Kidney epithelial cell (primary cell): ENCODE measurements around the gene VILL. TPM values are rescaled to one million over a fixed set of nuclear protein-coding genes. Genes with fewer than 3 reads are reported as not detected.

ENCODE experiments used
- DNase-seq: peaks from one replicate; pipeline ENCODE4 v3.0.0-alpha.2; 2010; ENCODE audit warnings: low read depth
- H3K27me3 ChIP-seq: 2 replicates; pipeline ENCODE4 v1.6.0; 2011; ENCODE audit warnings: low read length; ENCODE audit not compliant: control insufficient read depth, insufficient read depth
- H3K36me3 ChIP-seq: 2 replicates; pipeline ENCODE4 v1.5.1; 2011; ENCODE audit warnings: low read length; ENCODE audit not compliant: control insufficient read depth, insufficient read depth
- H3K4me3 ChIP-seq: 2 replicates; pipeline ENCODE4 v1.5.1; 2011; ENCODE audit warnings: low read depth, mild to moderate bottlenecking, control low read depth, low read length
- total RNA-seq: library from RNA; depleted of rRNA; stranded (reverse); fragments of >200 nt; gene quantifications from 2 replicates; pipeline ENCODE4 v1.2.3, GENCODE V29; 2015
- TF ChIP-seq, protein P1 (sequence below): IDR thresholded peaks from 2 replicates; pipeline ENCODE4 v1.5.1; 2011; ENCODE audit warnings: mild to moderate bottlenecking, moderate library complexity, low read length, control low read depth, inconsistent platforms; ENCODE audit not compliant: insufficient read depth, poor library complexity, severe bottlenecking

VILL gene
- total RNA-seq, 1 donor from 2014 or later = 7.8 TPM

GRCh38 chr3:38026856-38027255 lies 36.3 kb downstream of the VILL start:
- Histone ChIP-seq H3K36me3 (no peaks in the 10 kb centered on the region), H3K4me3 (no peak overlapping the region), H3K27me3 (no peaks in the 10 kb centered on the region)
- TF ChIP-seq, protein P1, sequence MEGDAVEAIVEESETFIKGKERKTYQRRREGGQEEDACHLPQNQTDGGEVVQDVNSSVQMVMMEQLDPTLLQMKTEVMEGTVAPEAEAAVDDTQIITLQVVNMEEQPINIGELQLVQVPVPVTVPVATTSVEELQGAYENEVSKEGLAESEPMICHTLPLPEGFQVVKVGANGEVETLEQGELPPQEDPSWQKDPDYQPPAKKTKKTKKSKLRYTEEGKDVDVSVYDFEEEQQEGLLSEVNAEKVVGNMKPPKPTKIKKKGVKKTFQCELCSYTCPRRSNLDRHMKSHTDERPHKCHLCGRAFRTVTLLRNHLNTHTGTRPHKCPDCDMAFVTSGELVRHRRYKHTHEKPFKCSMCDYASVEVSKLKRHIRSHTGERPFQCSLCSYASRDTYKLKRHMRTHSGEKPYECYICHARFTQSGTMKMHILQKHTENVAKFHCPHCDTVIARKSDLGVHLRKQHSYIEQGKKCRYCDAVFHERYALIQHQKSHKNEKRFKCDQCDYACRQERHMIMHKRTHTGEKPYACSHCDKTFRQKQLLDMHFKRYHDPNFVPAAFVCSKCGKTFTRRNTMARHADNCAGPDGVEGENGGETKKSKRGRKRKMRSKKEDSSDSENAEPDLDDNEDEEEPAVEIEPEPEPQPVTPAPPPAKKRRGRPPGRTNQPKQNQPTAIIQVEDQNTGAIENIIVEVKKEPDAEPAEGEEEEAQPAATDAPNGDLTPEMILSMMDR = no peak
- DNase-seq = no peak

DNA sequence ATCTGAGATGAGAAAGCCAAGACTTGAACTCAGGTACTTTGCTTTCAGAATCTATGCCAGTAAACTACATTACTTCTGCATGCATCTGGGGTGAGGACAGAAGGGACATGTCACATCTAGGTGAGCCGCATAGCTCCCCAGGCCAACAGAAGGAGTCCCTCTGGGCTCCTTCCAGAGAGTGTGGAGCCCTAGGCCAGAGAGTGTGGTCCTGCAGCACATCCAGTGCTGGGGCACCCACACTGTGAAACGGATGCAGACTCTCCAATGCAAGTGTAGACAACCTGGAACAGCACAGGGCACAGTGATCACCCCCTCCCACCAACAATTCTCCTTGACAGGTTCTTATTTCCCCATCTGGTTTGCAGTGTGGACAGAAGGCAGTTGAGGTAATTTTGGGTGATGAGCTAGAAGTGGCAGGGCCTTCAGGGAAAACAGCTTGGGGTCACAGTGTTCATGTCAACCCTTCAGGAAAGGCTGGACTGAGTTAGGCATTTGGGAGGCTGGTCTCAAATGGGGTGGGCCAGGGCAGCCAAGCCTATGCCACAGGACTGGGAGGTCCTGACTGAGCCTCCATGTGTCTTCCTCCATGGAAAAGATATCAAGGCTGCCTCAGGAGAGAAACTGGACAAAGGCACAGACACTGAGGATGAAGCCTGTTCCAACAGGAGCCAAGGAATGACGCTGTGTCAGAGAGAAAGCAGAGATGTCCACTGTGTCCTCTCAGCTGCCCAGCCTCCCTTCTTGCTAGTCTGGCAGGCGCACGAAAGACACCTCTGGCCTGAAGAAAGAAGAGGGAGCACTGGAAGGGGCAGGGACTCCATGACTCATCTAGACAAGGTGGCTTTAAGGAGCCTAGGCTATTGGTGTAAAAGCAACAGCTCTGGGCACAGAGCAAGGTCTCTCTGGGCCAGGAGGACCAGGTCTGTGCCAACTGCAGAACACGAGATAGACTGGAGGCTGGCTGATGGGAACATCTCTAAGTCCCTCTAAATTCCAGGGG lies 37.2 kb downstream of the VILL start:
- DNase-seq = no peak
- no peak overlapping the region for H3K4me3 ChIP-seq

DNA sequence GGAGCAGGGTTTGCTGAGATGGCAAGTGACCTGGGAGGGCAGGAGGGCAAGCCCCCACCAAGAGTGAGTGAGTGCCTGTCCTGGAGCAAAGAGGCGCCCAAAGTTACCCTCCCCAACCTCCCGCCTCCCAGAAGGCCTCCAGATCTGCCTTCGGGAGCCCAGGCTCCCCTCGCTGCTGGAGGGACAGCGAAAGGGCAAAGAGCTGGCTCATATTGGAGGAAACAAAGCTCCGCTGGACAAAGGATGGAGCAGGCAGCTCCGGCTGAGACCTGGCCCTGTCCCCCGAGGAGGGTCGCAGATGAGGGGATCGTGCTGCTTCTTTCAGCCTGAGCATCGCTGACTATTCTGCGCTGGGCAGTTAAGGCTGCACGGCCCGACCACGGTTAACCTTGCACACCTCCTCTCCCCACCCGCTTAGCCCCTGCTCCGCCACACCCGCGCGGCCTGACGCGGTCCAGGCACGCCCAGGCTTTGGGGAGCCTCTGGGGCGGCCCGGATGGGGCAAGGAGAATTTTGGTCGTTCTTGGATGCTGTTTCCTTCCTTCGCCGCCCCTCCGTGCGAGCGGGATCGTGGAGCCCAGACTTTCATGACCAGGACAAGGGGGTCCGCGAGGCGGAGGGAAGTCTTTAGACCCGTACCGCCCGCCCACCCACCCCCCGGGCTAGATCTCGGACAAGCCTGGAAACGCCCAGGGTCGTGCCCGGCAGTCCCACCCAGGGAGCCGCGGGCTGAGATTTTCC lies 38.2 kb downstream of the VILL start:
- TF ChIP-seq, protein P1 = no peak
- no peak for DNase-seq
- Histone ChIP-seq H3K27me3 (no peaks in the 10 kb centered on the region), H3K36me3 (no peaks in the 10 kb centered on the region), H3K4me3 (peak overlapping the region; percentile 59)

More for the DNA sequence above, 37.2 kb downstream of the VILL start:
- Histone ChIP-seq H3K27me3 (no peaks in the 10 kb centered on the region), H3K36me3 (no peaks in the 10 kb centered on the region)
- TF ChIP-seq, protein P1 = no peak

GRCh38 chr3:38029400-38030125 lies 39.0 kb downstream of the VILL start, which contains the start of gene PLCD1:
Gene PLCD1, minus strand, starts transcription at chr3:38029642. Its CDS starts 103 bp downstream, at chr3:38029539.
- H3K27me3 ChIP-seq = no peaks in the 10 kb centered on the region
- DNase-seq = no peak
- TF ChIP-seq, protein P1 = no peak
- peak within 1 kb of the TSS; percentile 59 for H3K4me3 ChIP-seq
- no peaks in the 10 kb centered on the region for H3K36me3 ChIP-seq

- no peak for DNase-seq
- Histone ChIP-seq H3K36me3 (no peaks in the 10 kb centered on the region), H3K4me3 (peak overlapping the region; percentile 59), H3K27me3 (no peaks in the 10 kb centered on the region)
- TF ChIP-seq, protein P1 = no peak
Measured at GRCh38 chr3:38030126-38031021, 39.8 kb downstream of the VILL start.
